HG02870 (cell line): ENCODE data around the gene COPS3.

Source experiments
- ATAC-seq: cut with Tn5 transposase; IDR thresholded peaks from one replicate; pipeline ENCODE4 v1.9.1; 2021; ENCODE audit warnings: mild to moderate bottlenecking, moderate library complexity; ENCODE audit not compliant: unreplicated experiment

COPS3 gene

DNA sequence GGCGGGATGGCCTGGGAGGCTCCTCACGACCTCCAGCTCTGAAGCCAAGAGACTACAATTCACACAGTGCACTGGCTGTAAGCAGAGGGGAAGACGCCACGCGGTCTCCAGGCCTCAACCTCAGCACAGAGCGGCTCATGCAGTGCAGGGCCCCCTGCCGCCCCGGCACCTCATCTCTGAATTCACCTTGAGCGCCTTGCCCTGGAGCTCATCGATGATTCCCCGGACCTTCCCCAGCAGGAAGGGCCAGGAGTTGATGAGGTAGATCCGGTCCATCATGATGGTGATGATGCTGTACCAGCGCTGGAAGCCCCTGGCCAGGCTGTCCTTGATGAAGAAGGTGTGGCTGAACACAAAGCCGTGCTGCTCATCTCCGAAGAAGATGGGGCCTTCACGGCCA, 57.3 kb downstream of the COPS3 start:
- ATAC-seq = no peak

DNA sequence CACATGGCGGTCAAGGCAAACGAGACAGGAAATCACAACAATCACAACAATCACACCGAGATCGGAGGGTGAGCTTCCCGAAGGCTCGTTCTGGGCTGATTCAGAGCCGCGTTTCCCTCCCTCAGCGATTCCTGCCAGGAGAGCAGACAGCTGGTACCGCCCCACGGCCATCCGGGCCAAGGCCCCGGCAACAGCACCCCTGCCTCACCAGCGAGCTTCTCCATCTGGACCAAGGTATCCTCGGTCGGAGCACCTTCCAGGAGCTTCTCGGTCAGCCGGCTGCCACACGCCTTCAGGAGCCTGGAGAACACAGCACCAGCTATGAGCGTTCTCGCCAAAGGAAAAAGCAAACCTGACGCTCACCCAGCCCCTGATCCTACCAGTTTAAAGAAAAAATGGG, 59.7 kb downstream of the COPS3 start:
- no peak for ATAC-seq

DNA sequence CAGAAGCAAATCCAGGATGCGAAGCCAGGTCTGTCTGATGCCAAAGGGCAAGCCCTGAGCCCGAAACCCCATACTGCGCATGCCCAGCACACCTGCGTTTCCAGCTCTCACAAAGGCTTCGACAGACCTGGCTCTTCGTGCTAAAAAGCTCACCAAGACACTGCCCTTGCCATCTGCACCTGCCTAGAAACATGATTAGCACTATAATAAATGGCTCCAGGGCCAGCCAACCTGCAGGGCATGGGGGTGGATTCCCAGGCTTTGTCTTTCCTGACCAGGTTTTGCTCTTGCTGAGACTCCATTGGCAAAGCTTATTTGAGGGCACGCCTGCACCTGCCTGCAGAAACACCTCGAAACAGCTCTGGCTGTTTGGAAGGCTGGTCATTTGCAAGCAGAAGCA, 60.5 kb downstream of the COPS3 start:
- no peak for ATAC-seq

DNA sequence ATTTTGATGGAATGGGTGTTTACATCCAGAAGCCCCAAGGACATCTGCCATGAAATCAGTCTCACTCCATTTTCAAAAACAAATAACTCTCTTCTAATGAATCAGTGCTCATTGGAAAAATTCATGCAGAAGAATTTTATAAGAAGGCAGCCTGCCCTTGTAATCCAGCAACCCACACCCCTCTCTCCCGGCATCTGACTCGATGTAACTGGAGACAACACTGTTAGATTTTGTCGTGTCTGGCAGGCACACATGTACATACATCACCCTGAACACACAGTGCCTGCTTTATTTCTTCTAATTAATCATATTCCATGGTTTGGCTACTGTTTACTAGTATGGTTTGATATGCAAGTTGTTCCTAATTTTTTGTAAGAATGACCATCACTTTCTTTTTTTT, 63.1 kb downstream of the COPS3 start:
- ATAC-seq = no peak

DNA sequence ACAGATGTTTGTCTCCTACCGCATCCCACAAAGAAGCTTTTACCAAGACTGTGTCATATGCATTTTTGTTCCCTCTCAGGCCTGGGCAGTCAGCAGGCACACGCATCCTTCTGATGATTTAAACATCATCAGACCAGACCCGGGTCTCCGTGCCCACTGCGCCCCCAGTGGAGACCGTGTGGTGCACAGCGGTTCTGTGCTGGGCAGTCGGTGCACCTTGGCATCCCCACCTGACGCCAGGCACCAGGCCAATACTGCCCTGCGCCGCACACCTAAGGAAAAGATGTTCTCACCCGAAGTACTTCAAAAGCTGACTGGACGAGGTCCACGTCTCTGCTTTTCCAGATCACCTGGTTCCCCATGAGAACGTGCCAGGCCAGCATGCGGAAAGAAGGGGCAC, 64.3 kb downstream of the COPS3 start:
- ATAC-seq = no peak

DNA sequence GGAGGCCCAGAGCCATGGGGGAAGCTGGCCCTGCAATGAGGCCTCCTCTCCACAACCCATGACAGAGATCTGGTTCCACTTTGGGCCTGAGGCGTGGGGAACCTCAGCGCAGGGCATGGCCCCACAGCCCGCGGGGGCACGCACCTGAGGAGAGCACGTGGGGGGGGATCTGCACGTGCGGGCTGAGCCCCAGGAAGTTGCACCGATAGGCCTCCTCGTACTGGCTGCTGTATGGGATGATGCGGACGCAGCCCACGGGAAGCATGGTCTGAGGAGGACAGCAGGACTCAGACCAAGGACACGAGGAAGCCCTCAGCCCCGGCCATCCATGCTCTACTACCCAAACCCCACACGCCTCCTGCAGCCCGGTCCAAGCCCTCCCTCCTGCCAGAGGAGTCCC, 64.8 kb downstream of the COPS3 start:
- no peak for ATAC-seq

DNA sequence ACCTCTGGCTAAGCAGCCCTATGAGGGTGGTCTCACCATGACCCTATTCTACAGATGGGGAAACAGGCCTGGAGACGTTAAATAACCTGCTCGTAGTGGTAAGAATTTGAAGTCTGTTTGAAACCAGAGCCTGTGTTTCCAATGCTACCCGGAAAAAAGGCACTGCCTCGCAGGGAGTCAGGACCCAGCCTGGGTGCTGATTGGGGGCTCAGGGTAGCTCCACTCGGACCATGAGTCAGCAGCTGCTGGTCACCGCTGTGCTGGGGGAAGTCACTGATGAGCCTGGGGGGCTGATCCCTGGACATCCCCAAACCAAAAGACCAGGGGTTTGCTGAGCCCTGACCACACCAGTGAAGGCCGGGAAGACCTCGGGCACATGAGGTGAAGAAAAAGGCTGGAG, 65.5 kb downstream of the COPS3 start:
- no peak for ATAC-seq

DNA sequence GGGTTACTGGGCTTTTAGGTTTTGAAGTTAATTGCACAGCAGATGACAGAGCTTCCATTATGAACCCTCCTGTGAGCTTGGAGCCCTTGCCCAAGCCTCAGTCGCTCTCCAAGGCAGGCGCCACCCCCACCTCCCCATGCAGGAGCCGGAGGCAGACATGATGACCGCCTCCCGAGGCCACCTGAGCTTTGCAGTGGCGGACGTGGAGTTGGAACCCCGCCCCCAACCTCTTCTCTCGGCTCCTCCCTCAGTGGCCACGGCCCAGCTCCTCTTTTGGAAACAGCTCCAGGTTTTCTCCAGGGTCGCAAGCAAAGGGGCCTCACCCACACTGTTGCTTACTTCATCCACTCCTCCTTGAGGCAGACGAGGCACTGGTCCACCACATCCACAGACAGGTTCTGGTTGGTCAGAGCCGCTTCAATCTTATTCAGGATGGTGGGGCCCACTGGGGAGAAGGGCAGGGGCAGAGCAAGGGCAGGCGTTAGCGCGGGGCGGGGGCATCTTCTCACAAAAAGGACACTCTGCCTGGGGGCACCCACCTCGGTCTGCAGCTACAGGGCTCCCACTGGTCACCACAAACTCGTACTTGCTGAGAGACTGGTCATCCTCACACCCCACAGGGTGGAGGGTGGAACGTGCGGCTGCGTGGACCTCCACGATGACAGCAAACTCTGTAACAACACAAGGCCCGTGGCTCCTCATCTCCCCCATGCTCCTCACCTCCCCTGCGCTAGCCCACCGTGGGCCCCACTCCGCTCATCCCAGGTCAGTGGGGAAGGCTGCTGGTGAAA, 66.2 kb downstream of the COPS3 start:
- no peak for ATAC-seq

DNA sequence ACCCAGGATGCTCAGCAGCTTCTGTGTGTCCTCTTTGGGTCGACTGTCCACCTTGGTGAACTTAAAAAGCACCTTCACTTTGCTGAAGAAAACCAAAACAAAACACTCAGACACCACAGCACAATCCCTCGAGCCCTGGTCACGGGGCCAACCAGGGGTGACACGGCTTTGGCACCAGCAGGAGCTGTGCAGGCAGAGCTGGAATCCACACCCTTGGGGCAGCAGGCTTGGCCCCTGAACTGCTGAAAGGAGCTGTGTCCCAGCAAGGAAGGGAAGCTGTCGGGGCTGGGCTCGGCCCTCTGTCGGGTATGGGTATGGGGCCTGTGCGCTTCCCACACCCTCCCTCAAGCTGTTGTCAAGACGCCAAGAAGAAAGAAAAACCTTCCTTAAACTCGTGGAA, 67.3 kb downstream of the COPS3 start:
- ATAC-seq = no peak

DNA sequence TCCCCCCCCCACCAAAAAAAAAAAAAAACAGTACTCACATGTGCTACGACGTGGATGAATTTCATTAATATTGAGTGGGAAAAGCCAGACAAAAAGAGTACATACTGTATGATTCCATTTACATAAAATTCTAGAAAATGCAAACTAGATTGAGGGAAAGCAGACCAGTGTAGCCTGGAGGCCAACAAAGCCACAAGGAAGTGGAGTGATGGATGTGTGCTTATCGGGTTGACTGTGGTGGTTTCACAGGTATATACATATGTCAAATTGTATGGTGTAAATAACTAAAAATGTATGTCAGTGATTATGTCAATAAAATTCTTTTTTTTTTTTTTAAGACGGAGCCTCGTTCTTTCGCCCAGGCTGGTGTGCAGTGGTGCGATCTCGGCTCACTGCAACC, 73.0 kb downstream of the COPS3 start:
- no peak for ATAC-seq

DNA sequence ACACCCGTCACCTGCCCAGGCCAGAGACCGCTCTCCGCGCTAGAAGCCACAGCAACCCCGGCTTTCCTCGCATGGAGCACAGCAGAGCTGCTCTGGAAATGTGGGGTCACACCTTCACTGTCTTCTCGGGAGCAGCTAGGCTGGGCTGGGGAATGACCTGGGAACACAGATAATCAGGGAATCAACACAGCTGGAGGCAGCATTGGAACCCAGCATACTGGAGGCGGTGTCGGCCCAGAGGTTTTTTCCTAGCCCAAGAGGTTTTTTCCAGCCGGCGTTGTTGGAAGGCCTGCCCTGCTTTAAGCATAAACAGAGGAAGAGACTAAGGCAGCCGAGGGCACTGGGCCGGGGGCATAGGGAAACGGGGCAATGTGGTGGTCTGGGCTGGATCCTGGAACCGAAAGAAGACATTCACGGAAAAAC, 74.1 kb downstream of the COPS3 start:
- no peak for ATAC-seq

DNA sequence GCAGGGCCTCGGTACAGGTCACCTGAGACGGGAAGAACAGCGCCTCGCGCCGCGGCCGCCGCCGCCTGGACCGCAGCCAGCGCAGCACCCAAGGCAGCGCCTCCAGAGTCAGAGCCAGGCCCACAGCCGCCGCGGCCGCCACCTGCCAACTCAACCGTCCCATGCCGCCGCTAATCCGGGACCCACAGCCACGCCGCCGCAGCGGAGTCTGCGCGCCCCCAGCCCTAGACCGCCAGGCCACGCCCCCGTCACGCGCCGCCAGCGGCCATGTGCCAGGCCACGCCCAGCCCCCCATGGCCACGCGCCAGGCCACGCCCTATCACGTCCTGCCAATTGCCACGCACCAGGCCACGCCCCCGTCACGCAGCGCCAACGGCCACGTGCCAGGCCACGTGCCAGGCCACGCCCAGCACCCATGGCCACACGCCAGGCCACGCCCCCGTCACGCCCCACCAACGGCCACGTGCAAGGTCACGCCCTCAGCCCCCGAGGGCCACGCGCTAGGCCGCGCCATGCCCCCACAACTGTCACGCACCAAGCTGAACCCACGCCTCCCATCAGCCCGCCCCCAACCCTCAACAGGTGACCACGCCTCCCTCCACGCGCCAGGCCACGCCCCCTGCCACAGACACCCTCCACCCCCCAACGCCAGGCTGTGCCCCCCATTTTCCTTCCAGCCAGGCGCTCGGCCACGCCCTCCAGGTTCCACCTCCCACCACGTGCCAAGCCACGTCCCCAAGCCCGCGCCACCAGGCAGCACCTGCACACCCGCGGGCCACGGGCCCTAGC, 74.7 kb downstream of the COPS3 start, which contains the start of gene PLD6:
Gene PLD6 (minus strand): TSS at position 210 of the 789 bp plus-strand sequence. CDS start 47 bp downstream, at position 163.
- peak; percentile 53 for ATAC-seq

DNA sequence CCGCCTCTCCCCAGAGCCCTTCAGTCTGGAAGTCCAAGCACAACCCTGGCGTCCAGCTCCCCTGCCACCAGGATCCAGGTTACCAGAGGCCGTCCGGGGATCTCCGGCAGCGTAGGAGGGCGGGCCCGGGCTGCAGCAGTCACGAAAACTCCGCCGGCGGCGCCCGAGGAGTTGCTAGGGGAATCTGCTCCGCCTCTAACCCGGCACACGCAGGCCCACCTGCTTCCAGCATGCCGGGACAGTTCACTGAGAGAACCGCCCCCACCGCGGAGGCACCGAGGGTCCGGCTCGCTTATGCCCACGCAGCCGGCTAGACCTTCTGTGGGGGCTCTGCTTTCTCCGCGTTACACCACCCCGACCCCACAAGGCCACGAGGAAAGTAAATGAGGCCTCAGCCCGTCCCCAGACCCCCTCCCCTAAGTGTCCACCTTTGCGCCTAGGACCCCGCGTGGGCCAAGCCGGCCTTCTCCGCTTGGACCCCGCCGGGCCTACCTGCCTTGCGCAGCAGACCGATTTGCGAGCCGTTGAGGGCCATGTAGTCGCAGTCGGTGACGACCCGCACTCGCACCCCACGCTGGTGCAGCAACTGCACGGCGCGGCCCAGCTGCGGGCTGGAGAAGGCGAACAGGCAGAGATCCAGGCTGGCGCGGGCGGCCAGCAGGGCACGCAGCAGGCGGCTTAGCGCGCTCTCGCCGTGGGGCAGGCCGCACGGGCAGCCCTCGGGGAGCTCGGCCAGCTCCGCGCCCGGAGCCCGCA, 75.5 kb downstream of the COPS3 start:
- peak; percentile 46 for ATAC-seq

DNA sequence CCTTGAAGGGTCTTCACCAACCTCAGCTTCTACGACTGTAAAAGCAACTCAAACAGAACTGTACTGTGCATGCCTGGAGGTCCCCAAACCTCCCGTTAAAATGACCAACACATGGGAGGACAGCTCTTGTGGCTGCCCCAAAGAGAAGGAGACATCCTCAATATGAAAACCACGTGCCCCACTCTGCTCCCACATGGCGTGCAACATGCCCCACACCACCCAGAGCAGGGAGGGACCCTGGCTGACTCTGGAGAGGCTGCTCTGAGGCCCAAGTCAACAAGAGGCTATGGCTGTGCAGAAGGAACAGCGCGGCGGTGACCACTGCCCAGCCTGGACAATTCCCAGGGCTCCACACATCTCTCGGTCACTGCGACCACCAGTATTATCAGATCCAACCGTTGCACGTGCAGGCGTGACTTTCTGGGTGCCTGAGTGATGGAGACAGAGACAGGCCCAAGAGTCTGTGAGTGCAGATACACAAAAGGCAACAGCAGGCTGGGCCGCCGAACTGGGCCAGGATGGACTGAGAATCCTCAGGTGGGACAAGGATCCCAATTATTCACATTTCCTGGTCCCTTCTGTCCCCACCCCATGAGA, 76.3 kb downstream of the COPS3 start:
- ATAC-seq = no peak

DNA sequence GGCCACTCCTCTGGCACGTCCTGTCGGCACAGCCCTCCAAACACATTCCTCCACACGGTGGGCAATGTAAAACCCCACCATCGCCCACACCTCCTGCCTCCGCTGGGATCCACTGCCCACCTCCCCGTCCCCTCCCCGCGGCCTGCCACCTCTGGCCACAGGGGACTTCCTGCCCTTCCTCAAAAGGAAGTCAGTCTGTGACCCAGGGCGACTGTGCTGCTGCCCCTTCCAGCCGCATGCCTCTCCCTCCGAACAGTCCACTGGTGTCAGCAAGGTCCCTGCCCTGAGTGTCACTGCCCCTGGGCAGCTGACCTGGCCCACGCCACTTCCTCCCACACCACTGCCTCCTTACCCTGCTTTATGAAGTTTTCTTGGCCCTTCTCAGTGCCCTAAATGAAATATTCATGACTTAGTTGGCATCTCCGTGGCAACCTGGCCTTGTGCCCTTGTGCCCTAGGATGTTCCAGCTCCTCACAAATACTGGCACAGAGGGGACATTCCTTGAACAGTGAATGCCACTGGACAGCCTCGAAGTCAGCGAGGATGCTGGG, 76.9 kb downstream of the COPS3 start:
- ATAC-seq = no peak

DNA sequence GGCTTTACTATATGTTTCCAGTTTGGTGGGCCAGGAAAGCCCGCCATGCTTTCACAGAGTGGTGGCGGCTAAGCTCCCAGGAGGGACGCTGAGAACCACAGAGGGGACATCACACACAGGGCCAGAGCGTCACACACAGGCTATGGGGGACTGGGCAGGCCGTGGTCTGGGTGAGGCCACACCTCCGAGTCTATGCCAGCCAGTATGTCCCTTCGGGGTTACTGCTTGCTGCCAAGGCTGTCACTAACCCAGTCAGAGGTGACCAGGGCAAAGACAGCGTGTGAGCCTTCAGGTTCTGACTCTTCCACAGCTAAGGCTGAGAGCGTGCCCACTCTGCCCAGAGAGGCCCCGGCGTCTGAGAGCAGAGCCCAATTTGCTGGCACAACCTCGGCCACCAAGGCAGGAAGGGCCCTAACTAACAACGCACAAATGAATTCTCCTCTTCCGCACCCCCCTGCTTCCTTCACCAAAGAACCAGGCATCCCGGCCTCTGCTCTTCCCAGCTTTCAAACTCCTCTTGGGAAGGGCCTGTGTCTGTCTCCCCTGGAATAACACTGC, 77.8 kb downstream of the COPS3 start:
- no peak for ATAC-seq

DNA sequence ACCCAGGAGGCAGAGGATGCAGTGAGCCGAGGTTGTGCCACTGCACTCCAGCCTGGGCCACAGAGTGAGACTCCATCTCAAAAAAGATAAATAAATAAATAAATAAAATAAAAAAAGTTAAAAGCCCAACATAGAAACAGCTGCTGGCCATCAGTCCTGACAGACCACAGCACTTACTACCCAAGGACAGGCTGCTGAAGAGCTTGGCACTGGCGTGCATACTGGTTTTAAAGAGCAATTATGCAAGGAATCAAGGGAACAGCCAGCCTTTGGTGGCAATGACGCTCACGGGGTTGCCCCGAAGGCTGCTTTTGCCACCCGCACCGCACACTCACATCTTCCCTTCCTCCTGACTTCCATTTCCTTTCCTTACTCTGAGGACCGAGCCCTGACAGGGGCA, 79.1 kb downstream of the COPS3 start:
- no peak for ATAC-seq

DNA sequence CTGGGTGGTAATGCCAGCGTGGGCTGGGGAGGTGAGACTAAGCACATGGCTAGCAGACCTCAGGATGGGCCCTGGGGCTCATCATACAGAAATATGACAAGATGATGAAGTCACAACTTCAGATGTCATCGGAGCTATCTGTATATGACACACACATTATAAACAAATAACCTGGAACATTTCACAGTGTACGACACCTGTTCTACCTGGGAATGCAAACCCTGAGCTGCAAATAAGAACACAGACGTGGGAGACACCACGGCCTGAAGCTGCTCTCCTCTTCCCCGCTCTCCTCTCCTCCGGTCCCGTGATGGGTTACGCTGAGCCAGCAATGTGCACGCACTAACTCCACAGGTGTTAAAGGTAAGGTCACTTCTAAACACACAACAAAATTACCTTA, 79.8 kb downstream of the COPS3 start:
- no peak for ATAC-seq

DNA sequence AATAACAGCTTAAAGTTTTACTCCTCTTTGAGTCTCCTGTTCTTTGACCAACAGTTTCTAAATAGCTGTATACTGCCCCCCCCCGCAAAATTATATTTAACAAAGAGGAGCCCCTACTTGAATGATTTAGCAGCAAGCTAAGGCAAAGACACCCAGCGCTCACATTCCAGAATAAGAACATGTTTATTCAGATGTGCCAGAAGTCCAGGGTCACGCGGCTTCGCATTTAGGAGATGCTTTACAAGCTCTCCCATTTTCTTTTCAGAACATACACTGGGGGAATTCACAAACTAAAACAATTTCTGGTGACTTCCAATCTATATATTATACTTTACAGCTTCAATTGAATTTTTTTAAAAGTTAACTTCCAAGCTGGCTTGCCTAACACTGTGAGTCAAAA, 80.2 kb downstream of the COPS3 start:
- ATAC-seq = no peak

DNA sequence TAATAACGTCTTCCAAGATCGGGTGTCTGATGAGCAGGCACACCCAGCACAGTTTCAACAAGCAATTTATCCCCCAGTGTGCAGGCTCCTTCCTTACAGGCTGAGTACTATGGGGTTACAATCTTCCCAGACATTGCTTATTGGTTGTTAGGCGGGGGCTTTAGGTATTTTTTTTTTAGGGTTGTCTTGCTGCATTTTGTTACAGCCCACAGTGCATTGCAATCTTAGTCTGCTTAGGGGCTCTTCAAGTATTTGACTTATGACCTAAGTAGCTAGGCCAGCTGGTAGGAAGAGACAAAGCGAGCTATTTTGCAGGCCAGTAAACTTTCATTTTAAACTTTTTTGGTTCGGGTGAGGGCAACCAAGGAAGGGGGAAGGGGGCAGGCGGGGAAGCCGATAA, 80.7 kb downstream of the COPS3 start:
- no peak for ATAC-seq

DNA sequence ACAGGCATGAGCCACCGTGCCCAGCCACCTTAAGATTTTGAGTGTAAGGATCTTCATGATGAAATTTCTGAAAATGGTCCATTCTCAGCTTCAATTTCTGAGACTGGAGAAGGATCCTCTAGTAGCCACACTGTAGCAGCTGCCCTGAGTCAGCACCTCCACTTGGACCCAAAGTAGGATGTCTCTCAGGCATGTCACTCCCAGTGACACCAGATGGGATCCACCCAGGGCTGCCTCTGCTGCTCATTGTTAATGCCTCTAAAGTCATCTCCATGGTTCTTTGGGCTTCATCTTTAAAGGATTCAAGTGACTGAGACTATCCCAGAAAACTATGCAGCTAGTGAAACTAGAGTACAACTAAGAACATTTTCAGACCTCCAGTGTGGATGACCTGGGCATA, 82.8 kb downstream of the COPS3 start:
- ATAC-seq = no peak
